Liver (tissue), 3 donors: ENCODE measurements around the gene GAS2L3.

Source experiments
- ATF3 ChIP-seq: IDR thresholded peaks from 2 replicates; pipeline ENCODE4 v1.6.1; 2016; ENCODE audit warnings: antibody characterized with exemption
- CTCF ChIP-seq: fragments of 150-350 bp; IDR thresholded peaks from 2 replicates; pipeline ENCODE4 v1.5.1; 2017; ENCODE audit warnings: improper control_type of control experiment, low read depth, low read length; ENCODE audit not compliant: missing input control
- FOXA1 ChIP-seq: IDR thresholded peaks from 2 replicates; pipeline ENCODE4 v1.6.1; 2016; ENCODE audit warnings: antibody characterized with exemption
- GABPA ChIP-seq, 2 donors: IDR thresholded peaks in 1 of 2; conservative IDR thresholded peaks in 1 of 2; 2 replicates each; pipeline ENCODE4 v1.6.1; 2016; ENCODE audit warnings: antibody characterized with exemption in 2 of 2, mild to moderate bottlenecking in 1 of 2, moderate library complexity in 1 of 2
- NR2F2 ChIP-seq: IDR thresholded peaks from 2 replicates; pipeline ENCODE4 v1.6.1; 2016; ENCODE audit warnings: antibody characterized with exemption
- TAF1 ChIP-seq: conservative IDR thresholded peaks from 2 replicates; pipeline ENCODE4 v1.6.1; 2016; ENCODE audit warnings: antibody characterized with exemption, mild to moderate bottlenecking
- YY1 ChIP-seq: IDR thresholded peaks from 2 replicates; pipeline ENCODE4 v1.6.1; 2016; ENCODE audit warnings: antibody characterized with exemption, mild to moderate bottlenecking
- donor health status: healthy.
- donor health status: healthy.

GRCh38 chr12:100646896-100647295, 73.4 kb downstream of the GAS2L3 start:
- TF ChIP-seq ATF3 (no peak), CTCF (no peak), TAF1 (no peak), NR2F2 (no peak), FOXA1 (no peak), YY1 (no peak), GABPA (IDR thresholded peaks at IDR 0.05 in 1 of 2, conservative IDR thresholded peaks at IDR 0.05 in 1 of 2) (no peak)
